Stimulated activated CD4-positive, alpha-beta T cell treated with anti-CD3 and anti-CD28 coated beads, TNF-alpha, amount 100 ng/mL, for 1 hour (primary cell): ENCODE data around the gene ZKSCAN1.

ENCODE experiments used
- DNase-seq, 3 donors: peaks; one replicate each; pipeline ENCODE4 v3.0.0-alpha.2; 2020; ENCODE audit warnings: low read depth in 3 of 3, low spot score in 1 of 3

Gene ZKSCAN1

GRCh38 chr7:100034871-100035510 lies 19.6 kb downstream of the ZKSCAN1 start:
- DNase-seq = no peak

GRCh38 chr7:100035876-100036275 lies 20.5 kb downstream of the ZKSCAN1 start:
- DNase-seq = no peak

DNA sequence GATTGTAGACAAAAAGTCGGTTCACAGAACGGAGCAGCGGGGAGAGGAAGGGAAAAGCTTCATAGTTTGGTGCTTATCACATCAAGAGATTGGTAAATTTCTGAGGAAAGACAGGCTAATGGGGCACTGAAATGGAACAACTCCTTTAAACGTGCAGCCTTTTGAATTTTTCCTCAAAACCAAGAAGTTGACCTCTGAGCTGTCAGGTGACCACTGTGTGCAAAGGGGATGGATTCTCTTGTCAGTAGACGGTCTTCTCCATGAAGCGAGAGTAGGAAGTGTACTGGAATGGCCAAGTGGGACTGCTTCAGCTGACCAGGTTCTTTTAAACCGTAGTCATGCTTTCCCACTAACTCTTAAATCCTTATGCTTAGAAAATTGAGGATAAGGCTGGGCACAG lies 22.9 kb downstream of the ZKSCAN1 start:
- DNase-seq = no peak

DNA sequence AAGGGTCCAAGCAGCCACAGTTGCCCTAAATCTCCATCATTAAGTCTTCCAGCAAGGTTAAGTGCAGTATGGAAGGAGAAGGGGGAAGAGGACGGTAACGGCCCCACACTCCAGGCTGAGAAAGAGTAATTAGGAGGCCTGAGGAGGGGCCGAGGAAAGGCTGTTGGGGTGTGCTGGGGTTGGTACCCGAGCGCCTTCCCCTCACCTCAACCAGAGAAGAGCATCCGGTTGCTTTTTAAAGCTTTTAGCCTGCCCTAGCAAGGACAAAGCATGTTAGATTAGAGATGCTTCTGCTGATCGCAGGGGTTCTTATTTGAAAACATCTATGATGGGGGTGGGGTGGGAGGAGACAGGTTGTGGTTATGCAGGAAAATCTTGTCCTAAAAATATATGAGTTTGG lies 25.2 kb downstream of the ZKSCAN1 start:
- no peak for DNase-seq

DNA sequence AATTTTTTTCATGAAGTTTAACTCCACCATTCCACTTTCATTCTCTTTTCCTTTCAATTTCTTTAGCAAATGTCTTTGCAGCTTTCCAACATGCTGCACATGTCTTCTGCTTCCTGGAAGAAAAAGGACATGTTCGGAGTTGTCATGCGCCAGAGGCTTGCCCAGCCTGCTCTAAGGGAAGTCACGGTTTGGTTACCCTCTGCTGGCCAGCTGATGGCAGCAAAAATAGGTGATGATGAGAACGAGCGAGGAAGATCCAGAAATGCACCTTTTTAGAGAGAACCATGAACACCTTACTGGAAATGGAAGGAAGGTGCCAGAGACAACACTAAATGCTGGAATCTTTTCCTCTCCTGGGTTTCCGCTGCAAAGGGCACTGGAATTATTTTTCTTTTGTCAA lies 29.3 kb downstream of the ZKSCAN1 start:
- no peak for DNase-seq

DNA sequence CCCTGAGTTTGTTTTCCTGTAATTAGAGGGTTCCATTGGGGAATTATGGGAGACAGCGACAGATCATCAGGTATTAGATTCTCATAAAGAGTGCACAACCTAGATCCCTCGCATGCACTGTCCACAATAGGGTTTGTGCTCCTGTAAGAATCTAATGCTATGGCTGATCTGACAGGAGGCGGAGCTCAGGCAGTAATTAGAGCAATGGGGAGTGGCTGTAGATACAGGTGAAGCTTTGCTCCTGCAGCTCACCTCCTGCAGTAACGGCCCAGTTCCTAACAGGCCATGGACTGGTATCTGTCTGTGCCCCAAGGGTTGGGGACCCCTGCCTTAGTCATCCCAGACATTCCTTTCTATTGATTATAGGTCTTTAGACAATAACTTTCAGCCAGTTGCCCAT lies 33.3 kb downstream of the ZKSCAN1 start:
- no peak for DNase-seq

DNA sequence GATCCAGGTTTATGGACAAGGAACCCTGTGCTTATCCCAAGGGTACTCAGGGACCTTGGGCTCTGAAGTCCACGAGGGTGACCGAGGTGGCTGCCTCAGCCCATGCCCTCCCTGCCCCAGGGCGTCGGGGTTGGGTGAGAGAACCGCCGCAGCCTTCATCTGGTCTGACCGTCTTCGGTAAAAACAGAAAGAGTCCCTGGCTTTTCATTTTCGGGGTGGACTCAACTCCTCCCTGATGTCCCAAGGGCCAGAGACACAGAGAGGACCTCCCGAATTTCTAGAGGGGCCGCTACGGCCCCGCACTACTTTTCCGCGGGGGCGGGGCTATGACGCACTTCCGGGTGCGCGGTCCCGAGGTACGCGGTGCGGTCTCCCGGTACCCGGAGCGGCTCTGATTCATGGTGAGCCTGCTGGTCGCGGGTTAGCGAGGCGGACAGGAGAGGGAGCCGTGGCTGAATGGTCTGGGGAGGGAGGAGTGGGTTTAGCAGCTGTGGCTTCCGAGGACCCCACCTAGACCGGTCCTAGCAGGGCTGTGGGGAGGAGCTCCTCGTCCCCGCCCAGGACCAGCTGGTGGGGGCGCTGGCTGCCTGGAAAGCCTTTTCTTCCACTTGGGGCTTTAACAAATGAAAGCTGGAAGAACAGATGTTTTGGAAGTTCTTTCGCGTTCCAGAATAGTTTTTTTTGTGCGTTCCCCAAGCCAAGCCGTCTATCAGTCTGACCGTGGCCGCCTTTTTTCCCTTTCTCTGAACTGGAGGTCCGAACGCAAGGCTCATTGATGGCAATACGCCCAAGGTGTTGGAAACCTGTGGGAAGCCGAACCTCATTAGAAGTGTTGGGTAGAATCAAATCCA lies 34.3 kb downstream of the ZKSCAN1 start, which contains the start of gene ZSCAN21:
Gene ZSCAN21, plus strand, starts transcription at position 334 of the 851 bp plus-strand sequence. CDS start 7,233 bp downstream, outside the sequence.
- peak; percentile 33 to 78 (median 60) for DNase-seq

DNA sequence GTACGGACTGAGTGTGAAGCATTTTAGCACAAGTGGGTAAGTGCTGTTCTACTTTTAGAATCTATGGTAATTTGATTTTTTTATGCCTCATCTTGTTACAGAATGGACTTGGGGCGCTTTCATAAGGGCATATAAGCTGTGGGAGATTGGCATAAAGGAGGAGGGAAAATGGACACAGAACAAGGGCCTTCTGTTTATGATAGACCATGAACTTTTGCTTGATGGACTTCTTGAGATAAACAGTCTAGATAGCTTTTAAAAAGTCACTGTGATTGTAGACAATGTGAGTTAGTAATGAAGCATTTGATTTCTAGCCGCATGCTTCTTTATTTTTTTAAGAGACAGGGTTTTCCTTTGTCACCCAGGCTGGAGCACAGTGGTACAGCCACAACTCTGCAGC lies 36.2 kb downstream of the ZKSCAN1 start:
- DNase-seq = no peak

DNA sequence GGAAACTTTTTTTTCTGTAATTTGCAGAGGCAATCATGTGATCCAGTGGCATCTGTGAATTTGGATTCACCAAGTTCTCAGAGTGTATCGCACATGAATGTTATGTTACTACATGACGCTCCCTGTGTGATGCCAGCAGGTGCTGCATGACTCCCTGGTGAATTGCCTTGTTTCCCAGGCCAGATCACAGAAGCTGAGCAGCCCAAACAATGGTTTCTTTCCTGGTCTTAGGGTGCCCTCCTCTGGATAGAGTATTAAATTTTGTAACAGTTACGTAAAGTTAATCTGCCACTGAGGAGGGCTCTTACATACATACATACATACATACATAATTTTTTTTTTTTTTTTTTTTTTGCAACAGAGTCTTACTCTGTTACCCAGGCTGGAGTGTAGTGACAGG lies 37.8 kb downstream of the ZKSCAN1 start:
- no peak for DNase-seq

GRCh38 chr7:100057006-100057405 lies 41.6 kb downstream of the ZKSCAN1 start:
- no peak for DNase-seq

- no peak for DNase-seq
Observed at GRCh38 chr7:100059251-100059739, 43.9 kb downstream of the ZKSCAN1 start.

- DNase-seq = no peak
Observed at GRCh38 chr7:100061518-100062193, 46.3 kb downstream of the ZKSCAN1 start.

DNA sequence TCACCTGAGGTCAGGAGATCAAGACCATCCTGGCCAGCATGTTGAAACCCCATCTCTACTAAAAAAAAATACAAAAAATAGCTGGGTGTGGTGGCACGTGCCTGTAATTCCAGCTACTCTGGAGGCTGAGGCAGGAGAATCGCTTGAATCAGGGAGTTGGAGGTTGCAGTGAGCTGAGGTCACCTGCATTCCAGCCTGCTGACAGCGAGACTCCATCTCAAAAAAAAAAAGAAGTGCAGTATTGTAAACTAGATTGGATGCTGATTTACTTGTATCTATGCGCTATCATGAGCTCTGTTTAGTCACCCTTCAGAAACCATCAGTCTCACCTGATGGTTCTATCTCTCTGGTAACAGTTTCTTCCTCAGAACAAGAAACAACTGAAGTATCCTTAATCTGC lies 48.0 kb downstream of the ZKSCAN1 start:
- DNase-seq = no peak

- no peak for DNase-seq
Observed at GRCh38 chr7:100064162-100064561, 48.8 kb downstream of the ZKSCAN1 start.

DNA sequence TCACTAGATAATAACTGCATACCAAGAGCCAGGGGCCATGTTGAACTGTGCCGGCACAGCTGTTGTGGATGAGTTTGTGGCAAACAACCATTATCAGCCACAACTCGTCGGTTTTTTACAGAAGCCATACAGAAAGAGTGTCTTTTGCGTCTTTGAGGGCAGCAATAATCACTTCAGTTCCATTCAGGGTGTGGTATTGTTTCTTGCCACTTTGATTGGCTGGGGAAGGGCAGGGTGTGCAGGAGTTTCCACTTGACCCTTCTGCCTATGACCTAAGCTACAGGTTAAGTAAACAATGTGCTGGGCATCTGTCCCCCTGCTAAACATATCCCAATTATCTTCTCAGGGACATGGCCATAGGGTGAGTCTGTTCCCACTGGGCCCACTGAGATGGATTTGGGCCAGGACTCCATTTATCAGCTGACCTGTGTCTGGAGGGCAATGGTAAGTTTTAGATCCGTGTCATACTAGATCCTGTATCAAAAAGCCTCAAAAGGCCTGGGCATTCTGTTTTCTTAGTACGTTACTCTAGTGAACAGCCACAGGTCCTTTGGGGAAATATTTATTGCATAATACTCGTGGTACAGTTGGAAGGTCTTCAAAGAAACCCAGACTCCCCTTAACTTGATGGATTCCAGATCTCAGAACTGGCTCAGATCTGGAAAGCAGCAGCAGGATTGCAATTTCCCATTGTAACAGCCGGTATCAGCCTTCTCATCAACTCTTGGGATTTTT lies 50.2 kb downstream of the ZKSCAN1 start:
- DNase-seq = no peak

- no peak for DNase-seq
Observed at GRCh38 chr7:100066953-100067352, 51.6 kb downstream of the ZKSCAN1 start.

DNA sequence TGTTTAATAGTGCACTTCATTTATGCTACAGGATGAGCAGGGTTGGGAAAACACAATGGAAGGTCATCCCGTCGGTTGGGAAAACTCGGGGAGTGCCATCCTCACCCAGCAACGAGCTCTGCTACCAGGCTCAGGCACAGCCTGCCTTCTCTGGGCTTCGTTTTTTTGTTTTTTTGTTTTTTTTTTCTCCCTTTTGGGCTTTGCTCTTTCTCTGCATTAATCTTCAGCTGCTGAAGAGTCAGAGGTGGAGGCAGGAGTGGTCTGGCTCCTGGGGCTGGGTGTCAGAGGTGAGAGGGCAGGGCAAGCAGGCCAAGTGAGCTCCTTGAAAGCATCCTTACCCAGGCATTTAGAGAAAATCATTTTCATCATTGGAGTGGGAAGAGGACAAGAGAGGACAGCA lies 54.6 kb downstream of the ZKSCAN1 start:
- DNase-seq = no peak

DNA sequence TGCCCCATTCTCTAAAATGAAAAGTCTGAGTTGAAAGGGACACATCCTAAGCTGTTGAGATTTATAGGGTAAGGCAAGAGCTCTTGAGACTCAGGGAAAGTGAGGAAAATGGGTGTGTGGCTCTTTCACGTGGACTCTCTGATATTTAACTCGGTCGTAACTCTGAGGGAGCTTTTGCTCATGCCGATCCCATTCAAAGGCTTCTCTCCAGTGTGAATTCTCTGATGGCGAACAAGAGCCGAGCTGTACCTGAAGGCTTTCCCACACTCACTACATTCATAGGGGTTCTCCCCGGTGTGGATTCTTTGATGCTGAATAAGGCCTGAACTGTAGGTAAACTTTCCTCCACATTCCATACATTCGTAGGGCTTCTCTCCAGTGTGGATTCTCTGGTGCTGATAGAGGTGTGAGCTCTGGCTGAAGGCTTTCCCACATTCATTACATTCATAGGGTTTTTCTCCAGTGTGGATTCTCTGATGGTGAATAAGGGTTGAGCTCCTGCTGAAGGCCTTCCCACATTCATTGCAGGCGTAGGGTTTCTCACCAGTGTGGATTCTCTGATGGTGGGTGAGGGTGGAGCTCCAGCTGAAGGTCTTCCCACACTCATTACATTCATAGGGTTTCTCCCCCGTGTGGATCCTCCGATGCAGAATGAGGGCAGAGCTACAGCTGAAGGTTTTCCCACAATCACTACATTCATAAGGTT lies 55.8 kb downstream of the ZKSCAN1 start:
- DNase-seq = no peak

- DNase-seq = no peak
Observed at GRCh38 chr7:100072462-100072861, 57.1 kb downstream of the ZKSCAN1 start.

- no peak for DNase-seq
Observed at GRCh38 chr7:100074841-100075240, 59.4 kb downstream of the ZKSCAN1 start.
